HepG2 (cell line): Measurements from ENCODE around the gene SLC22A31. TPM values are rescaled to one million over a fixed set of nuclear protein-coding genes. Genes with fewer than 3 reads are reported as not detected.

Experiments
- KMT2A ChIP-seq: sonication (generic); formaldehyde crosslinking; IDR thresholded peaks from 2 replicates; pipeline ENCODE4 v1.4.0; 2020; ENCODE audit warnings: missing genetic modification reagents
- MIER3 ChIP-seq: IDR thresholded peaks from 2 replicates; pipeline ENCODE4 v1.6.1; 2016; ENCODE audit warnings: missing compliant biosample characterization, borderline replicate concordance
- SAFB2 ChIP-seq: sonication (generic); formaldehyde crosslinking; IDR thresholded peaks from 2 replicates; pipeline ENCODE4 v1.5.1; 2020; ENCODE audit warnings: missing genetic modification reagents, low read depth, mild to moderate bottlenecking, borderline replicate concordance
- SP5 ChIP-seq: IDR thresholded peaks from 2 replicates; pipeline ENCODE4 v1.6.1; 2016; ENCODE audit warnings: low read depth, borderline replicate concordance
- TAF15 ChIP-seq: fragments of 200-400 bp; formaldehyde crosslinking; IDR thresholded peaks from one replicate; pipeline ENCODE4 v1.6.1; 2018; ENCODE audit warnings: mild to moderate bottlenecking, low read depth, low read length; ENCODE audit not compliant: poor library complexity, severe bottlenecking
- TCF12 ChIP-seq, 2 experiments: fragments of 450-650 bp in 1 of 2; sonication (generic) in 1 of 2; formaldehyde crosslinking in 1 of 2; IDR thresholded peaks; 2 replicates each; pipeline versions ENCODE4 v1.6.1 to v1.8.0; 2017 to 2022; ENCODE audit warnings: antibody characterized with exemption in 1 of 2, mild to moderate bottlenecking in 1 of 2, missing genetic modification reagents in 1 of 2, moderate library complexity in 1 of 2
- TCF7L2 ChIP-seq: IDR thresholded peaks from 2 replicates; pipeline ENCODE4 v1.6.1; 2011; ENCODE audit warnings: mild to moderate bottlenecking, low read depth, low read length, moderate library complexity
- ZBTB14 ChIP-seq: sonication (generic); formaldehyde crosslinking; IDR thresholded peaks from 2 replicates; pipeline ENCODE4 v1.4.0; 2020; ENCODE audit warnings: missing genetic modification reagents
- ZNF20 ChIP-seq: sonication (generic); formaldehyde crosslinking; IDR thresholded peaks from 2 replicates; pipeline ENCODE4 v1.4.0; 2020; ENCODE audit warnings: mild to moderate bottlenecking, moderate library complexity, missing genetic modification reagents
- ZNF235 ChIP-seq: sonication (generic); formaldehyde crosslinking; IDR thresholded peaks from 2 replicates; pipeline ENCODE4 v1.8.1; 2023; ENCODE audit warnings: mild to moderate bottlenecking, missing genetic modification reagents, borderline replicate concordance
- ZNF280D ChIP-seq: sonication (generic); formaldehyde crosslinking; IDR thresholded peaks from 2 replicates; pipeline ENCODE4 v1.5.1; 2020; ENCODE audit warnings: mild to moderate bottlenecking, missing genetic modification reagents
- ZNF460 ChIP-seq: sonication (generic); formaldehyde crosslinking; IDR thresholded peaks from 2 replicates; pipeline ENCODE4 v1.5.1; 2020; ENCODE audit warnings: missing genetic modification reagents, mild to moderate bottlenecking, borderline replicate concordance
- ZNF616 ChIP-seq: sonication (generic); formaldehyde crosslinking; IDR thresholded peaks from 2 replicates; pipeline ENCODE4 v1.5.0; 2020; ENCODE audit warnings: low read depth, mild to moderate bottlenecking, missing genetic modification reagents
- ZNF678 ChIP-seq: sonication (generic); formaldehyde crosslinking; IDR thresholded peaks from 2 replicates; pipeline ENCODE4 v1.4.0; 2020; ENCODE audit warnings: mild to moderate bottlenecking, missing genetic modification reagents
- ZNF777 ChIP-seq: sonication (generic); formaldehyde crosslinking; IDR thresholded peaks from 2 replicates; pipeline ENCODE4 v1.4.0; 2020; ENCODE audit warnings: missing genetic modification reagents
- polyA plus RNA-seq, 8 experiments: library from polyadenylated mRNA; depleted of rRNA in 3 of 8; stranded (reverse) in 7 of 8; unstranded in 1 of 8; fragments of >200 nt; fragmentation: Illumina TruSeq in 4 of 8; extraction: Trizol in 4 of 8; gene quantifications; 2 replicates each; pipeline versions ENCODE4 v1.2.1 to v1.2.3, GENCODE V29; 2011 to 2016; ENCODE audit warnings: low read depth in 4 of 8, missing spikeins in 1 of 8, mixed read lengths in 1 of 8; ENCODE audit not compliant: insufficient read depth in 1 of 8
- total RNA-seq, 5 experiments: library from RNA; depleted of rRNA; stranded (reverse); fragments of >200 nt; fragmentation: Illumina TruSeq; extraction: Trizol; gene quantifications; 2 replicates each; pipeline ENCODE4 v1.2.3, GENCODE V29; 2016; ENCODE audit warnings: low read depth in 1 of 5
- TF ChIP-seq, protein P1 (sequence below): sonication (generic); formaldehyde crosslinking; IDR thresholded peaks from 2 replicates; pipeline ENCODE4 v1.8.0; 2022; ENCODE audit warnings: low read depth, missing genetic modification reagents
- TF ChIP-seq, protein P2 (sequence below): sonication (generic); formaldehyde crosslinking; conservative IDR thresholded peaks from 2 replicates; pipeline ENCODE4 v1.4.0; 2020; ENCODE audit warnings: missing genetic modification reagents
- TF ChIP-seq, protein P3 (sequence below): sonication (generic); formaldehyde crosslinking; conservative IDR thresholded peaks from 2 replicates; pipeline ENCODE4 v1.5.0; 2020; ENCODE audit warnings: missing genetic modification reagents
- TF ChIP-seq, protein P4 (sequence below): sonication (generic); formaldehyde crosslinking; IDR thresholded peaks from 2 replicates; pipeline ENCODE4 v1.4.0; 2020; ENCODE audit warnings: missing genetic modification reagents

Gene SLC22A31
- total and polyA plus RNA-seq, 2 of the 13 experiments (the other 11 are each of a cell fraction or from before 2014, with no cell fraction given), result 67.3 to 83.3 TPM

DNA sequence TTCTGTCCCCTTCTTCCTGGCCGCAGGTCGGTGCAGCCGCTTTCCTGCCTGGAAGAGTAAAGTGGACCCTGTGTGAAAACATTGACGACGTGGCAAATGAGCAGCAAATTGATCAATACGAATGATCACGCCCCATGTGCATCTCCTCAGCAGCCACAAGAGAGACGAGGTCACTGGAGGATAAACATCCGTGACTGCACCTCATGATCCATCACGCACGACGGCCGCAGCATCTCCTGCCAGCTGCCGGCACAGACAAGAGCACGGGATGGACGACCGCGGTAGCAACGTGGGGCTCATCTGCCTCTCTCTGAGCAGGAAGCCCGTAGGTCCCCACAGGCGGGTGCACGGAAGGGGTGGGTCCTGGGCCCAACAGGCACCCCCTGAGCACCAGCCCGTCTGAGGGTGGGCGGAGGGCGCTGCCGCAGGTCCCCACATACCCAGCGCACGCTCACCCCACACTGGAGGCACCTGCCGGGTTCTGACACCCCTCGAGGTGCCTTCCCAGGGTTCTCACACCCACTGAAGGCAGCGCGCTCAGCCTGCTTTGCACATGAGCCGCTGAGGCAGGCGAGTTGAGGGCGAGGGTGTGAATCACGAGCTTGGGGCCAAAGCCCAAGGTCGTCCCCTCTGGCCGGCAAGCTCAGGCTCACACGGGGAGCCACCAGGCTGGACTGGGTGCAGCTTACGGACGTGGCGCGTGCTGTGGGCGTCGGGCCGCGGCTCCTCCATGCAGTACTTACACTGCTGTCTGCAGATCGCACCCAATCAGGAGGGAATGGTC, 41.1 kb downstream of the SLC22A31 start (continued):
- TF ChIP-seq ZNF280D (CRISPR knock-in tag), result peak; percentile 60; the same call in 1 of the 2 replicates
- TF ChIP-seq, protein P1, sequence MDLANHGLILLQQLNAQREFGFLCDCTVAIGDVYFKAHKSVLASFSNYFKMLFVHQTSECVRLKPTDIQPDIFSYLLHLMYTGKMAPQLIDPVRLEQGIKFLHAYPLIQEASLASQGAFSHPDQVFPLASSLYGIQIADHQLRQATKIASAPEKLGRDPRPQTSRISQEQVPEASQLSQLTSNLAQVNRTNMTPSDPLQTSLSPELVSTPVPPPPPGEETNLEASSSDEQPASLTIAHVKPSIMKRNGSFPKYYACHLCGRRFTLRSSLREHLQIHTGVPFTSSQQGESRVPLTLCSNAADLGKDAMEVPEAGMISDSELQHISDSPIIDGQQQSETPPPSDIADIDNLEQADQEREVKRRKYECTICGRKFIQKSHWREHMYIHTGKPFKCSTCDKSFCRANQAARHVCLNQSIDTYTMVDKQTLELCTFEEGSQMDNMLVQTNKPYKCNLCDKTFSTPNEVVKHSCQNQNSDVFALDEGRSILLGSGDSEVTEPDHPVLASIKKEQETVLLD, result no peak
- TF ChIP-seq TCF12 (IDR thresholded peaks at IDR 0.05), result no peak
- no peak for TF ChIP-seq TCF12 (CRISPR knock-in tag; IDR thresholded peaks at IDR 0.05)
- TF ChIP-seq ZBTB14 (CRISPR knock-in tag), result no peak; the same call in 1 of the 2 replicates
- TF ChIP-seq, protein P2, sequence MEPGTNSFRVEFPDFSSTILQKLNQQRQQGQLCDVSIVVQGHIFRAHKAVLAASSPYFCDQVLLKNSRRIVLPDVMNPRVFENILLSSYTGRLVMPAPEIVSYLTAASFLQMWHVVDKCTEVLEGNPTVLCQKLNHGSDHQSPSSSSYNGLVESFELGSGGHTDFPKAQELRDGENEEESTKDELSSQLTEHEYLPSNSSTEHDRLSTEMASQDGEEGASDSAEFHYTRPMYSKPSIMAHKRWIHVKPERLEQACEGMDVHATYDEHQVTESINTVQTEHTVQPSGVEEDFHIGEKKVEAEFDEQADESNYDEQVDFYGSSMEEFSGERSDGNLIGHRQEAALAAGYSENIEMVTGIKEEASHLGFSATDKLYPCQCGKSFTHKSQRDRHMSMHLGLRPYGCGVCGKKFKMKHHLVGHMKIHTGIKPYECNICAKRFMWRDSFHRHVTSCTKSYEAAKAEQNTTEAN, result peak; percentile 91
- TF ChIP-seq ZNF678 (CRISPR knock-in tag), result peak; percentile 87; the same call in 1 of the 2 replicates
- TF ChIP-seq ZNF20 (CRISPR knock-in tag), result no peak
- no peak for TF ChIP-seq TAF15
- no peak for TF ChIP-seq KMT2A (CRISPR knock-in tag)
- peak; percentile 88 for TF ChIP-seq ZNF616 (CRISPR knock-in tag)
- no peak; the same call in none of the 2 replicates for TF ChIP-seq ZNF460 (CRISPR knock-in tag)
- TF ChIP-seq MIER3, result no peak
- TF ChIP-seq, protein P3, sequence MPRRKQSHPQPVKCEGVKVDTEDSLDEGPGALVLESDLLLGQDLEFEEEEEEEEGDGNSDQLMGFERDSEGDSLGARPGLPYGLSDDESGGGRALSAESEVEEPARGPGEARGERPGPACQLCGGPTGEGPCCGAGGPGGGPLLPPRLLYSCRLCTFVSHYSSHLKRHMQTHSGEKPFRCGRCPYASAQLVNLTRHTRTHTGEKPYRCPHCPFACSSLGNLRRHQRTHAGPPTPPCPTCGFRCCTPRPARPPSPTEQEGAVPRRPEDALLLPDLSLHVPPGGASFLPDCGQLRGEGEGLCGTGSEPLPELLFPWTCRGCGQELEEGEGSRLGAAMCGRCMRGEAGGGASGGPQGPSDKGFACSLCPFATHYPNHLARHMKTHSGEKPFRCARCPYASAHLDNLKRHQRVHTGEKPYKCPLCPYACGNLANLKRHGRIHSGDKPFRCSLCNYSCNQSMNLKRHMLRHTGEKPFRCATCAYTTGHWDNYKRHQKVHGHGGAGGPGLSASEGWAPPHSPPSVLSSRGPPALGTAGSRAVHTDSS, result no peak
- TF ChIP-seq SAFB2 (CRISPR knock-in tag), result no peak
- peak; percentile 72 for TF ChIP-seq ZNF777 (CRISPR knock-in tag)
- peak; percentile 32; the same call in 1 of the 2 replicates for TF ChIP-seq SP5 (CRISPR knock-in tag)
- TF ChIP-seq, protein P4, sequence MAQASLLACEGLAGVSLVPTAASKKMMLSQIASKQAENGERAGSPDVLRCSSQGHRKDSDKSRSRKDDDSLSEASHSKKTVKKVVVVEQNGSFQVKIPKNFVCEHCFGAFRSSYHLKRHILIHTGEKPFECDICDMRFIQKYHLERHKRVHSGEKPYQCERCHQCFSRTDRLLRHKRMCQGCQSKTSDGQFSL (CRISPR knock-in tag), result peak; percentile 21; the same call in 1 of the 2 replicates
- no peak for TF ChIP-seq TCF7L2
- peak; percentile 73; the same call in 1 of the 2 replicates for TF ChIP-seq ZNF235 (CRISPR knock-in tag)
